ENCODE results near the gene MESP2. TPM values are rescaled to one million over a fixed set of nuclear protein-coding genes. Genes with fewer than 3 reads are reported as not detected.
A peak's percentile ranks its signal among the peaks of the same experiment; 100 is the strongest.

MESP2 gene
- total and polyA plus RNA-seq, 2 of the 13 experiments (the other 11 are each of a cell fraction or from before 2014, with no cell fraction given): not detected

GRCh38 chr15:89806559-89807550 is 30.7 kb downstream of the MESP2 start:
- POLR2A ChIA-PET: interaction anchor here (1.0 to 2.1 kb wide), 12 partner anchors 8 to 581 kb away, joined by 3 to 14 read pairs (median 4); partner anchors contain the start of genes ANPEP and IQGAP1
- no TSS peak for BruUV-seq (replicated peaks)
- TF ChIP-seq REL (CRISPR knock-in tag; conservative IDR thresholded peaks at IDR 0.05): no peak
- TF ChIP-seq ISX (CRISPR knock-in tag; conservative IDR thresholded peaks at IDR 0.05): no peak
- TF ChIP-seq ZNF546 (CRISPR knock-in tag; conservative IDR thresholded peaks at IDR 0.05): 0 out of 2 replicates have a peak, but pooled peaks have one; percentile 60
- TF ChIP-seq ZNF101 (CRISPR knock-in tag; IDR thresholded peaks at IDR 0.05; ENCODE audit: borderline replicate concordance, low read depth): no peak
- TF ChIP-seq IKZF4 (CRISPR knock-in tag; IDR thresholded peaks at IDR 0.05; ENCODE audit: borderline replicate concordance, low read depth, not compliant biosample characterization): peak; percentile 55
- peak; percentile 39; the same call in 1 of the 2 replicates for TF ChIP-seq NAIF1 (CRISPR knock-in tag; IDR thresholded peaks at IDR 0.05; ENCODE audit: borderline replicate concordance)
- TF ChIP-seq ZNF576 (CRISPR knock-in tag; IDR thresholded peaks at IDR 0.05): no peak
- no peak for TF ChIP-seq POLR2AphosphoS2 (IDR thresholded peaks at IDR 0.05; ENCODE audit: low read depth, low read length)
- 0 out of 2 replicates have a peak, but pooled peaks have one; percentile 51 for TF ChIP-seq ZNF263 (CRISPR knock-in tag; IDR thresholded peaks at IDR 0.05)
- TF ChIP-seq MEIS2 (CRISPR knock-in tag; IDR thresholded peaks at IDR 0.05): peak; percentile 40; the same call in 1 of the 2 replicates
- no peak for TF ChIP-seq ZNF326 (CRISPR knock-in tag; IDR thresholded peaks at IDR 0.05; ENCODE audit: borderline replicate concordance)
- peak; percentile 48; the same call in 1 of the 3 replicates for TF ChIP-seq MXI1 (IDR thresholded peaks at IDR 0.05; ENCODE audit: borderline replicate concordance, low read depth, low read length)
- no peak for TF ChIP-seq FOXM1 (CRISPR knock-in tag; IDR thresholded peaks at IDR 0.05)
- peak; percentile 70; the same call in 1 of the 2 replicates for TF ChIP-seq TP53 (CRISPR knock-in tag; conservative IDR thresholded peaks at IDR 0.05)
- no peak for TF ChIP-seq PRPF4 (IDR thresholded peaks at IDR 0.05; ENCODE audit: low read depth, low read length, poor library complexity, severe bottlenecking)
- no peak for TF ChIP-seq ZSCAN20 (CRISPR knock-in tag; IDR thresholded peaks at IDR 0.05; ENCODE audit: borderline replicate concordance)
- TF ChIP-seq MAZ (IDR thresholded peaks at IDR 0.05; ENCODE audit: borderline replicate concordance, low read depth, low read length): 0 out of 2 replicates have a peak, but pooled peaks have one; percentile 55
- TF ChIP-seq MAZ (CRISPR knock-in tag; IDR thresholded peaks at IDR 0.05; ENCODE audit: low read depth): peak; percentile 83
- no peak for TF ChIP-seq SOX13 (IDR thresholded peaks at IDR 0.05)
- peak in 1 of 2 experiments; percentile 78; a peak in 2 of 4 replicates for TF ChIP-seq SOX13 (CRISPR knock-in tag; conservative IDR thresholded peaks at IDR 0.05 in 1 of 2, IDR thresholded peaks at IDR 0.05 in 1 of 2)
- TF ChIP-seq PCBP2 (optimal IDR thresholded peaks at IDR 0.05; ENCODE audit: low read depth, low read length, poor library complexity, severe bottlenecking): no peak
- TF ChIP-seq ZBTB34 (CRISPR knock-in tag; IDR thresholded peaks at IDR 0.05): peak; percentile 77

More at GRCh38 chr15:89806559-89807550, 30.7 kb downstream of the MESP2 start:
- Histone ChIP-seq H3K4me3 (replicated peaks in 1 of 3; ENCODE audit: insufficient read depth in 1 of 3, low read depth in 2 of 3, low read length in 3 of 3) (peak overlapping the region in 1 of 3 experiments; percentile 52; a peak in 2 of 6 replicates), H3K4me1 (ENCODE audit: insufficient read depth, low read length) (peaks cover 78% of the 10 kb centered on the region), H3K9ac (ENCODE audit: insufficient read depth, low read depth, low read length) (peak overlapping the region; percentile 50; the same call in 1 of the 2 replicates), H2AFZ (ENCODE audit: low read length) (no peak overlapping the region), H3K27ac (ENCODE audit: extremely low read length, insufficient read depth, low read length) (peak overlapping the region; percentile 86), H3K4me2 (ENCODE audit: low read depth, low read length) (peak overlapping the region; percentile 74), H3K36me3 (replicated peaks in 1 of 2; ENCODE audit: control insufficient read depth in 1 of 2, insufficient read depth in 2 of 2, low read length in 2 of 2) (peaks cover 25 to 45% of the 10 kb centered on the region in 2 experiments), H3K27me3 (ENCODE audit: control insufficient read depth in 1 of 2, insufficient read depth in 2 of 2, low read length in 2 of 2) (no peaks in the 10 kb centered on the region), H3K79me2 (ENCODE audit: insufficient read depth, low read length) (peaks cover 20% of the 10 kb centered on the region), H4K20me1 (ENCODE audit: insufficient read depth, low read length) (no peaks in the 10 kb centered on the region; the same call in 1 of the 2 replicates), H3K9me3 (ENCODE audit: low read length) (no peaks in the 10 kb centered on the region)
- in situ Hi-C loops (cut with HindIII; ENCODE audit: extremely low pct_ligation_motif_present, low pct_unique_long_range_greater_than_20kb): no loop called here
- DNase-seq (ENCODE audit: low spot score) (peak; percentile 92), FAIRE-seq (peak; percentile 95), ATAC-seq (peak; percentile 94)
- CTCF ChIA-PET (ENCODE audit: low intra/inter-chr PET ratio, low total read pairs): no interaction called here
- intact Hi-C loops (cut with micrococcal nuclease; ENCODE audit: unreplicated experiment): loop anchor here (2.0 to 5.0 kb wide), 2 partner anchors 20 to 70 kb away; no protein-coding TSS in a partner anchor
- 4% methylated on average over 15 of the region's 22 CpGs for WGBS (ENCODE audit: low lambda C conversion rate)
